Retinal pigment epithelial cell (primary cell): Measurements from ENCODE around the gene MVB12B.

Experiments
- DNase-seq: peaks from one replicate; pipeline ENCODE4 v3.0.0-alpha.2; 2010; ENCODE audit warnings: low read depth
- H3K4me3 ChIP-seq: 2 replicates; pipeline ENCODE4 v1.5.1; 2011; ENCODE audit warnings: mild to moderate bottlenecking, low read length, control low read depth, moderate library complexity
- TF ChIP-seq, protein P1 (sequence below): conservative IDR thresholded peaks from 2 replicates; pipeline ENCODE4 v1.5.1; 2011; ENCODE audit warnings: low read depth, low read length, control low read depth, inconsistent platforms

Gene MVB12B

DNA sequence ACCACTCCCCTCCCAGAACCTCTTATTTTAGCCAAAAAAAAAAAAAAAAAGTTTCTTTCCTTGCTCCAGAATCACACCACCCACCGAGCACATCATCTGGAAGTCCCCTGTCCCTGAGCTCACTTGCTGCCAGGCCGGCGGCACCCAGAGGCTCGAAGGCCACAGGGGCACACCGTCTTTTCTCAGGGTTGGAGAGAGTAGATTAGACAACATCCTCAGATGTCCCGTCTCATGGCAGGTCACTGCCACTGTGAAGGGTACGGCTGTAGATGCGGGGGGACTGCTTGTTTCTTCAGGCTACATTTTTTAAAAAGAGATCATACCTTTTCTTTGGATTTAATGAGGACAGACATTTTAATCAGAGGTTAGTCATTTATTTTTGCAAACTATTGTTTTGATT, 109.0 kb downstream of the MVB12B start:
- no peak overlapping the region for H3K4me3 ChIP-seq
- TF ChIP-seq, protein P1, sequence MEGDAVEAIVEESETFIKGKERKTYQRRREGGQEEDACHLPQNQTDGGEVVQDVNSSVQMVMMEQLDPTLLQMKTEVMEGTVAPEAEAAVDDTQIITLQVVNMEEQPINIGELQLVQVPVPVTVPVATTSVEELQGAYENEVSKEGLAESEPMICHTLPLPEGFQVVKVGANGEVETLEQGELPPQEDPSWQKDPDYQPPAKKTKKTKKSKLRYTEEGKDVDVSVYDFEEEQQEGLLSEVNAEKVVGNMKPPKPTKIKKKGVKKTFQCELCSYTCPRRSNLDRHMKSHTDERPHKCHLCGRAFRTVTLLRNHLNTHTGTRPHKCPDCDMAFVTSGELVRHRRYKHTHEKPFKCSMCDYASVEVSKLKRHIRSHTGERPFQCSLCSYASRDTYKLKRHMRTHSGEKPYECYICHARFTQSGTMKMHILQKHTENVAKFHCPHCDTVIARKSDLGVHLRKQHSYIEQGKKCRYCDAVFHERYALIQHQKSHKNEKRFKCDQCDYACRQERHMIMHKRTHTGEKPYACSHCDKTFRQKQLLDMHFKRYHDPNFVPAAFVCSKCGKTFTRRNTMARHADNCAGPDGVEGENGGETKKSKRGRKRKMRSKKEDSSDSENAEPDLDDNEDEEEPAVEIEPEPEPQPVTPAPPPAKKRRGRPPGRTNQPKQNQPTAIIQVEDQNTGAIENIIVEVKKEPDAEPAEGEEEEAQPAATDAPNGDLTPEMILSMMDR, result no peak
- no peak for DNase-seq

DNA sequence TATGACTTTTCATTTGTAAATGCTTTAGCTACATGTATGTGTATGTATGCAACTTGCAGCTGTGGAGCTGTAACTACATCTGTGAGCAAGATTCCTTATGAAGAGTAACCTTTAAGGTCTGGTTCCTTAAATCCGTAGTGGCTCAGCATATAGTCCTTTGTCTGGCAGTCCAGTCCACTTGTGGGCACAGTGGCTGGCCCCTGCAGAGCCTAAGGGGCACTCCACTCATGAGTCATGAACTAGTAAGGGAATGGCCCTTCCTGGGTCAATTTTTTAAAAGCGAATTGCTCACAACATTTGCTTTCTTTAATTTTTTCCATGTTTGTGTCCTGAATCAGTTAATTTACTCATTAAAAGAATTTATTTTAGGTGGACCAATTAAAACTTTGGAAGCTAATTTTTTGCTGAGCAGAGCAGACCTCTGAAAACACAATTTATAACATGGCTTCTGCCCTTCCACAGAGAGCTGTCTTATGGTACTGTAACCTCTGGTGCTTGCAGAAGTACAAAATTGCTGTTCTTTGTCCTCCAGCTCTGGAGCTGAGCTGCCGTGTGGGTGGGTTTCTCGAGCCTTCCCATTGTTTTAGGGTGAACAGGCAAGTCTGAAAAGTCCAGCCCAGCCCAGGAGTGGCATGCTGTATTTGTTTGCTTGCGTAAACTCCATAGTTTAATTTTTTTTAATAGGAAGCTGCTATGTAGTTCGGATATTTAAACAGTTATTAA, 110.1 kb downstream of the MVB12B start:
- no peak for DNase-seq
- no peak overlapping the region for H3K4me3 ChIP-seq
- TF ChIP-seq, protein P1, result no peak

DNA sequence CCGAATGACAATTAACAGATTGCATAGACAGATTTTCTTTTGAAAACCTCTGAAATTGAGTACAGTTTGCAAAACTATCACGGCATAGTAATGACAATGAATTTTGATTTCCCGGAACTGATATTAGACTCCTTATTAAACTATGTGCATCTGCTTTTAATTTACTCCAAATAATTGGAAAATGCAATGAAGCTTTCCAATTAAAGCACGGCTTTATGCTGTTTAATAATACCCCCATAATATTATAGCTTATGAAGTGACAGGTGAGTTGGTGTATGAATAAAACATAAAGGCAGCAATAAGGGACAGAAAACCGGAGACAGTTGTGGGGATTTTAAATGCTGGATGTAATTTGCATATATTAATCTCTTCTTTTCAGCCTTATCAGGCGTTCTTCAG, 110.6 kb downstream of the MVB12B start:
- H3K4me3 ChIP-seq, result no peak overlapping the region
- TF ChIP-seq, protein P1, result no peak
- DNase-seq, result no peak

DNA sequence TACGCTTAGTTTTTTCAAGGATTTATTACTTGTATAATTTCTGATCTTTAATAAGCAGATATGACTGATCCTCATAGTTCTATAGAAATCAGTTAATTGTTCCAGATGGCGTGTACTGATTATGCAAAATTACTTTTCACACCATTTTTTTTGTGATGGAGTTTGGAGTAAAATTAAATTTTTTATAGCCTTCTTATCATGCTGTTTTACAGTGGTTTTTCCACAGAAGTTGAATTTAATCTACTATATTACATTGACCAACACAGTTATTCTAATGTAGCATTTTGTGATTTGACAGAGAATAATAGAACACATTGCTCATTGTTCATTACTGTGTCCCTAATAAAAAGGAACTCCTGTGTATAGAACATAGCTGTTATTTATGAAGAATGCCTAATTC, 111.1 kb downstream of the MVB12B start:
- TF ChIP-seq, protein P1, result no peak
- no peak for DNase-seq

DNA sequence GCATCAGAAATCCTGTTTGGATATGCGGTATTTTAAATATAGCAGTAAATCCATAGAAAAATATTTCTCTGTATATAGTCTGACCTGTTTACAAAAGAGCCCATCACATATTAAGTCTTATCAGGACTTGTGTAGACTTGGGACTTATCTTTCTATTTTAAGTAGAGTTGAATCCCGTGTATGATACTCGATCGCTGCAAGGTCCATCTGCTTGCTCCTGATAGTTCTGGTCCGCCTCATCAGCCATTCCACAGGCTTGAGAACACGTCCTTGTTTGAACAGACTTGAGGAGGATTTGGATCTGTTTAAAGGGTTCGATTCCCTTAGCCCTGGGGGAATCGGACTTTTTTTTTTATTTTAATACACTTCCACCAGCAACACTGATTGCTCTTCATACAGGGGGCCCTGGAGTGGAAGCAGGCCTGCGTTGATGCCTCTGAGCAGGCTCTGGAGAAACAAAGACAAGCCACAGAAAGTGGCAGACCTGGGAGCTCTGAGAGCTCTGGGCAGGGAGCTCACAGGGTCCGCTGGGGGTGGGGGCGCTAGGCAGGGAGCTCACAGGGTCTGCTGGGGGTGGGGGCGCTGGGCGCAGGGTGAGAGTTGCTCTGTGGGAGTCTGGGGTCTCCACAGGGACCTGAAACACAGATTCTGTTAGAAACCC, 112.2 kb downstream of the MVB12B start:
- no peak overlapping the region for H3K4me3 ChIP-seq
- DNase-seq, result no peak
- TF ChIP-seq, protein P1, result no peak

More for the DNA sequence above, 111.1 kb downstream of the MVB12B start:
- H3K4me3 ChIP-seq, result no peak overlapping the region

DNA sequence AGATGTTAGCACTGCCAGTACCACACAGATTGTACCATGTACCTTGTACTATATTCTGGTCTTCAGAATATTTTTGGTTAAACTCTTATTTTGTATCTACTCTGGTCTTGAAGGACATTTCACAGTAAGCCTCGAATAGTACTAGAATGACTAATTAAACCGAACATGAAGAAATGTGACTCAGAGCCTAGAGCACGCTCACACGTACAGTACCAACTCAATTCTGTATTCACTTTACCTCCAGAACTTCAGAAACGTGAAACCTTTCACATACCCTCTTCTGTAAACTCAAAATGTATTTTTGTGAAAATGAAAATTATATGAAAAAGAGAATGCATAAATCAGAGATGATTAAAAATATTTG, 112.8 kb downstream of the MVB12B start:
- TF ChIP-seq, protein P1, result no peak
- DNase-seq, result peak; percentile 26
- H3K4me3 ChIP-seq, result no peak overlapping the region
